D721Med (cell line): Measurements from ENCODE around the gene NBAS.
"Not testable (repeated sequence)": the region's sequence is repeated elsewhere in the genome, so short reads cannot be mapped to it uniquely, and the experiment has no call there.

Experiments
- DNase-seq: peaks from one replicate; pipeline ENCODE4 v3.0.0; 2011; ENCODE audit warnings: low spot score; ENCODE audit not compliant: insufficient read length
- FAIRE-seq: peaks from 2 replicates; lab custom pipeline; 2011; peaks lifted over from hg19 to GRCh38; lab: Jason Lieb, UNC
- TF ChIP-seq, protein P1 (sequence below): IDR thresholded peaks from 2 replicates; pipeline ENCODE4 v1.5.1; 2012; ENCODE audit warnings: mild to moderate bottlenecking, control low read depth; ENCODE audit not compliant: insufficient read depth; ENCODE audit errors: missing control alignments

Gene NBAS

DNA sequence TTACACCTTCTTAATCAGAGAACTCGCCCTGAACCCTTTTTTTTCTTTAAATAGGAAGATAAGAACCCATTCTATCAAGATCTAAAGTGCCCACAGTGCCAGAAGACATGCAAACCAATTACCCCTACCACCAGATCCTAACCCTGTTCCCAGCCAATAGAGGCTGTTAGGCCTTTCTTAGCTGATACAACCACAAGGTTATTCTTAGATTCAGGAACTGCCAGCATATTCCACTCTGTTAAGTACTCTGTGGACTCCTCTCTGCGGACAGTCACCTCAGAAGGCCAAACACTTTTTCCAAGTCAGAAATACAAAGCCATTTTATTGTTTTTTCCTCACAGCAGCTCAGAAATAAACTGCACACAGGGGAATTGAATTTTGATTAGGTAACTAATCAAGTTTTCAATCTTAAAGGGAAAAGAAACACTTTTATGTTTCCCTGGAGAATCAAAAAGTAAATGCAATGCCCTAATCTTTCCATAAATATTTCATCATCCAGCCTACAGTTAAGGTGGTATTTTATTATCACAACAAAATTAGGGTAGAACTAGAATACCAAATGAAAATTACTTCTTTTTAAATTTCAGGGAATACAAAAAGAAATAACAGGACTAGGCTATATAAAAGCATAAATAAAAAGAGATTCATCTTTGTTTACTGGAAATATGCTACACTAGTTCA, 111.4 kb downstream of the NBAS start:
- no peak for DNase-seq
- FAIRE-seq, result no peak
- TF ChIP-seq, protein P1, sequence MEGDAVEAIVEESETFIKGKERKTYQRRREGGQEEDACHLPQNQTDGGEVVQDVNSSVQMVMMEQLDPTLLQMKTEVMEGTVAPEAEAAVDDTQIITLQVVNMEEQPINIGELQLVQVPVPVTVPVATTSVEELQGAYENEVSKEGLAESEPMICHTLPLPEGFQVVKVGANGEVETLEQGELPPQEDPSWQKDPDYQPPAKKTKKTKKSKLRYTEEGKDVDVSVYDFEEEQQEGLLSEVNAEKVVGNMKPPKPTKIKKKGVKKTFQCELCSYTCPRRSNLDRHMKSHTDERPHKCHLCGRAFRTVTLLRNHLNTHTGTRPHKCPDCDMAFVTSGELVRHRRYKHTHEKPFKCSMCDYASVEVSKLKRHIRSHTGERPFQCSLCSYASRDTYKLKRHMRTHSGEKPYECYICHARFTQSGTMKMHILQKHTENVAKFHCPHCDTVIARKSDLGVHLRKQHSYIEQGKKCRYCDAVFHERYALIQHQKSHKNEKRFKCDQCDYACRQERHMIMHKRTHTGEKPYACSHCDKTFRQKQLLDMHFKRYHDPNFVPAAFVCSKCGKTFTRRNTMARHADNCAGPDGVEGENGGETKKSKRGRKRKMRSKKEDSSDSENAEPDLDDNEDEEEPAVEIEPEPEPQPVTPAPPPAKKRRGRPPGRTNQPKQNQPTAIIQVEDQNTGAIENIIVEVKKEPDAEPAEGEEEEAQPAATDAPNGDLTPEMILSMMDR, result no peak

DNA sequence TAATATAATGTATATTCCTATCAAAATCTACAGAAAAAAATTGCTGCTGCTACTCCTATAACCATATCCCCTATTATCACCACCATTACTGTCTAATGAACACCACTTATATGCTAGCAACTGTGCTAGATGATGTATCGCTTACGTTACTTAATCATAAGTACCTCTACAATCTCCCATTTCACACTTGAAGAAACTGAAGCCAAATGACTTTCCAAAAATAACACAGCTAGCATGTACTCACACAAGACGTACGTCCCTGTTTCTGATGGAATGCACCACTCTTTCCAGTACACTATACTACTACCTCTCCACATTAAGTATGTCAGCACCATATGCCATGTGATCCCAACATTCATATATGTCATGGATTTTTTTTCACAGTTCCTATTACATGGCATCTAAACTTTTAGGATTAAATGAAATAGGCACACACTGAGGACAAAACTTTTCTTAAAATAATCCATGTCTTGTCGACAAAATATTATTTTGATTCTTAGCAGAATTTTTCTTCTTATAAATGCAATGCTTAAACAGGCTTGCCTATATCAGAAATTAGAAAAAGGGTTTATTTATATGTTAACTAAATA, 112.8 kb downstream of the NBAS start:
- TF ChIP-seq, protein P1, result no peak
- no peak for FAIRE-seq
- DNase-seq, result no peak

DNA sequence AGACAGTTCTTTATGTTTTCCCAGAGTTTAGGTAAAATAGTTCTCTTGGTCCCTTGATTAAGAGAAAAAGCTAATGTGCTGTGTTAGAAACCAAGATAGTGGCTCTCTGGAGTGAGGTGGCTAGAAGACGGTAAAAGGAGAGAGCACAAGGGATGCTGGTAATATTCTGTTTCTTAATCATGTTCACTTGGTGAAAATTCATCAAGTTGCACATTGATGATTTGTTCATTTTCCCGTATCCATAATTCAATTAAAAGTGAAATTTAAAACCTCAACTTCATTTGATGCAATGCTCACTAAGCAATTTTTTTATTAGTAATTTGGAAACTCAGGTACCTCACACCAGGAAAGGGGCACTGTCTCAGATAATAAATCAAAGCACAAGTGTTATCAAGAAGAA, 113.8 kb downstream of the NBAS start:
- TF ChIP-seq, protein P1, result no peak
- FAIRE-seq (no peak), DNase-seq (no peak)

DNA sequence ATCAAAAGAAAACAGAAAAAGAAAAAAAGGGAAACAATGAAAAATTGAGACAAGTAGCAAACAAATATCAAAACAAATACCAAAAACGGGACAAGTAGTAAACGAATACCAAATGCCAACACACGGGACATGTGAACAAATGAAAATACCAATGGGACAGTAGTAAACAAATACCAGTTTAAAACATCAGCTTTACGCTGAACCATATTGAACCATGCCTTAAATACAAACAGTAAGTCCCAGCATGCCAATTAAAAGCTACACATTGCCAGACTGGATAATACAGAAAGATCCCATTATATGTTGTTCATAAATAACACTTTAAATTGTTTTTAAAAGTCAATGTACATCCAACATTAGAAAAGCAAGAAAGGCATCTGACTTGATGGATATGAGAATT, 114.2 kb downstream of the NBAS start:
- TF ChIP-seq, protein P1, result no peak
- FAIRE-seq, result no peak
- no peak for DNase-seq

DNA sequence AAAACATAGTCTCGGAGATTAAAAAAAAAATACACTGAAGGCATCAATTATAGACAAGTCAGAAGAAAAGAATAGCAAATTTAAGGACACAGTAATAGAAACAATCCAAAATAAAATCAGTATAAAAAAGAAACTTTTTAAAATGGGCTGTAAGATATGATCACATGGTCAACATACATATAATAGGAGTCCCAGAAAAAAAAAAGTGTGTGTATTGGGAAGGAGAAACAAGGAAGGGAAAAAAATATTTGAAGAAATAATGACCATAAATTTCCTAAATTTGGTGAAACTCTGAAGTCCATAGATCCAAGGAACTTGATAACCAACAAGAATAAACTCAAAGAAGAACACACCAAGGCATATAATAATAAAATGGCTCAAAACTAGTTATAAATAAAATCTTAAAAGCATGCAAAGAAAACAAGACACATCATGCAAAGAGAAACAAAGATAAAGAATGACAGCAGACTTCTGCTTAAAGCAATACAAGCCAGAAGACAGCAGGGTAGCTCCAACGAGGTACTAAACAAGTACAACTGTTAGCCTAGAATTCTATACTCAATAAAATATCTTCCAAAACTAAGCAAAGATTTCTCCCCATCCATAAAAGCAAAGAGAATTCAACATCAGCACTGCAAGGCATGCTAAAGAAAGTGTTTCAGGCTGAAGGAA, 115.1 kb downstream of the NBAS start:
- FAIRE-seq, result no peak
- no peak for DNase-seq
- TF ChIP-seq, protein P1, result no peak

DNA sequence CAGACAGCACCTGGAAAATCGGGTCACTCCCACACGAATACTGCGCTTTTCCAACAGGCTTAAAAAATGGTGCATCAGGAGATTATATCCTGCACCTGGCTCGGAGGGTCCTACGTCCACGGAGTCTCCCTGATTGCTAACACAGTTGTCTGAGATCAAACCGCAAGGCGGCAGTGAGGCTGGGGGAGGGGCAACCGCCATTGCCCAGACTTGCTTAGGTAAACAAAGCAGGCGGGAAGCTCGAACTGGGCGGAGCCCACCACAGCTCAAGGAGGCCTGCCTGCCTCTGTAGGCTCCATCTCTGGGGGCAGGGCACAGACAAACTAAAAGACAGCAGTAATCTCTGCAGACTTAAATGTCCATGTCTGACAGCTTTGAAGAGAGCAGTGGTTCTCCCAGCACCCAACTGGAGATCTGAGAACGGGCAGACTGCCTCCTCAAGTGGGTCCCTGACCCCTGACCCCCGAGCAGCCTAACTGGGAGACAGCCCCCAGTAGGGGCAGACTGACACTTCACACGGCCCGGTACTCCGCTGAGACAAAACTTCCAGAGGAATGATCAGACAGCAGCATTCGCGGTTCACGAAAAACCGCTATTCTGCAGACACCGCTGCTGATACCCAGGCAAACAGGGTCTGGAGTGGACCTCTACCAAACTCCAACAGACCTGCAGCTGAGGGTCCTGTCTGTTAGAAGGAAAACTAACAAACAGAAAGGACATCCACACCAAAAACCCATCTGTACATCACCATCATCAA, 121.2 kb downstream of the NBAS start:
- DNase-seq, FAIRE-seq: not testable (repeated sequence)

DNA sequence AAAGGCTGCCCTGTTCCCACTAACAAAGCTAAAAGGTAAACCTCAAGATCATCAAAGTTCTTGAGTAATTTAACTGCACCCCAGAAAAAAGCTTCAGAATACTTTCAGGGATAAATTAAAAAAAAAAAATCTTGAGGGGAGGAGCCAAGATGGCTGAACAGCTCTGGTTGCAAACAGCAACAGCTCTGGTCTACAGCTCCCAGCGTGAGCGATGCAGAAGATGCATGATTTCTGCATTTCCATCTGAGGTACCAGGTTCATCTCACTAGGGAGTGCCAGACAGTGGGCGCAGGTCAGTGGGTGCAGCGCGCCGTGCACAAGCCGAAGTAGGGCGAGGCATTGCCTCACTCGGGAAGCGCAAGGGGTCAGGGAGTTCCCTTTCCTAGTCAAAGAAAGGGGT, 121.8 kb downstream of the NBAS start:
- not testable (repeated sequence) for FAIRE-seq, DNase-seq
